GM18520 (cell line): ENCODE measurements around the gene LBH.

Source experiments
- ATAC-seq: cut with Tn5 transposase; IDR thresholded peaks from one replicate; pipeline ENCODE4 v1.9.1; 2021; ENCODE audit not compliant: unreplicated experiment

LBH gene

GRCh38 chr2:30300456-30301221 is 69.3 kb downstream of the LBH start:
- ATAC-seq = no peak

- no peak for ATAC-seq
Observed at GRCh38 chr2:30301551-30301950, 70.2 kb downstream of the LBH start.

GRCh38 chr2:30302566-30302965 is 71.2 kb downstream of the LBH start:
- no peak for ATAC-seq

- ATAC-seq = no peak
Observed at GRCh38 chr2:30303095-30303494, 71.8 kb downstream of the LBH start.

- no peak for ATAC-seq
Observed at GRCh38 chr2:30305235-30305634, 73.9 kb downstream of the LBH start.

- ATAC-seq = no peak
Observed at GRCh38 chr2:30306522-30306921, 75.2 kb downstream of the LBH start.

- no peak for ATAC-seq
Observed at GRCh38 chr2:30308280-30308679, 76.9 kb downstream of the LBH start.
